ENCODE data around the gene TRIM38. TPM values are rescaled to one million over a fixed set of nuclear protein-coding genes. Genes with fewer than 3 reads are reported as not detected.

Gene TRIM38
- total and polyA plus RNA-seq, 9 donors = 3.8 to 10.3 (median 6.4) TPM

- Histone ChIP-seq H3K27ac (no peak overlapping the region), H3K4me3 (no peak overlapping the region), H3K27me3 (no peaks in the 10 kb centered on the region), H3K36me3 (no peaks in the 10 kb centered on the region), H3K9me3 (no peaks in the 10 kb centered on the region), H3K4me1 (ENCODE audit: insufficient read depth) (no peaks in the 10 kb centered on the region)
- no peak for TF ChIP-seq POLR2A (IDR thresholded peaks at IDR 0.05)
- TF ChIP-seq EP300 (IDR thresholded peaks at IDR 0.05) = no peak
- TF ChIP-seq CTCF (IDR thresholded peaks at IDR 0.05) = no peak
- 84 to 100% (median 95%) methylated on average over 2 of the region's 2 CpGs for WGBS, 3 donors
- intact Hi-C loops (cut with DNase I) = no loop called here
- no peak for DNase-seq
Observed at GRCh38 chr6:25980935-25981334, 18.3 kb downstream of the TRIM38 start.

GRCh38 chr6:25981568-25982263, 19.1 kb downstream of the TRIM38 start:
- Histone ChIP-seq H3K9me3 (no peaks in the 10 kb centered on the region), H3K27ac (no peak overlapping the region), H3K4me3 (no peak overlapping the region), H3K27me3 (no peaks in the 10 kb centered on the region), H3K4me1 (ENCODE audit: insufficient read depth) (no peaks in the 10 kb centered on the region), H3K36me3 (no peaks in the 10 kb centered on the region)
- no peak for DNase-seq
- no peak for TF ChIP-seq EP300 (IDR thresholded peaks at IDR 0.05)
- TF ChIP-seq POLR2A (IDR thresholded peaks at IDR 0.05) = no peak
- no peak for TF ChIP-seq CTCF (IDR thresholded peaks at IDR 0.05)
- WGBS, 3 donors = 94 to 98% (median 95%) methylated on average over 5 of the region's 5 CpGs
- intact Hi-C loops (cut with DNase I) = no loop called here

GRCh38 chr6:25984265-25984664, 21.7 kb downstream of the TRIM38 start:
- WGBS, 3 donors = 55 to 63% (median 58%) methylated on average over 2 of the region's 2 CpGs
- intact Hi-C loops (cut with DNase I) = no loop called here
- H3K9me3 ChIP-seq = no peaks in the 10 kb centered on the region
- H3K27ac ChIP-seq = no peak overlapping the region
- H3K4me1 ChIP-seq (ENCODE audit: insufficient read depth) = no peaks in the 10 kb centered on the region
- no peaks in the 10 kb centered on the region for H3K36me3 ChIP-seq
- H3K4me3 ChIP-seq = no peak overlapping the region
- no peak for DNase-seq
- TF ChIP-seq CTCF (IDR thresholded peaks at IDR 0.05) (no peak), POLR2A (IDR thresholded peaks at IDR 0.05) (no peak), EP300 (IDR thresholded peaks at IDR 0.05) (no peak)
- H3K27me3 ChIP-seq = no peaks in the 10 kb centered on the region

GRCh38 chr6:25987845-25988244, 25.2 kb downstream of the TRIM38 start:
- WGBS, 3 donors = 82 to 88% (median 83%) methylated on average over 9 of the region's 9 CpGs
- no peaks in the 10 kb centered on the region for H3K9me3 ChIP-seq
- H3K27ac ChIP-seq = no peak overlapping the region
- no peaks in the 10 kb centered on the region for H3K27me3 ChIP-seq
- no peaks in the 10 kb centered on the region for H3K36me3 ChIP-seq
- H3K4me1 ChIP-seq (ENCODE audit: insufficient read depth) = peaks cover 1% of the 10 kb centered on the region
- no peak for TF ChIP-seq CTCF (IDR thresholded peaks at IDR 0.05)
- no peak for TF ChIP-seq POLR2A (IDR thresholded peaks at IDR 0.05)
- no peak for TF ChIP-seq EP300 (IDR thresholded peaks at IDR 0.05)
- intact Hi-C loops (cut with DNase I) = no loop called here
- no peak overlapping the region for H3K4me3 ChIP-seq
- no peak for DNase-seq
